Gastroesophageal sphincter (tissue), 4 donors: ENCODE measurements around the gene ADGB. TPM values are rescaled to one million over a fixed set of nuclear protein-coding genes. Genes with fewer than 3 reads are reported as not detected.
"Not testable (repeated sequence)": the region's sequence is repeated elsewhere in the genome, so short reads cannot be mapped to it uniquely, and the experiment has no call there.

Source experiments
- ATAC-seq: fragments of 150-250 bp; one replicate; pipeline ENCODE4 v1.9.1; 2016; ENCODE audit warnings: mild to moderate bottlenecking, moderate library complexity
- H3K27ac ChIP-seq, 4 donors: fragments of 200-600 bp; sonication (generic) in 3 of 4; 1 replicate in 3 of 4; 2 replicates in 1 of 4; pipeline ENCODE4 v1.5.1; 2016 to 2019
- H3K27me3 ChIP-seq: fragments of 200-600 bp; sonication (generic); one replicate; pipeline ENCODE4 v1.5.1; 2019
- H3K36me3 ChIP-seq, 2 donors: fragments of 200-600 bp; sonication (generic); one replicate each; pipeline ENCODE4 v1.5.1; 2019; ENCODE audit warnings: control low read depth in 1 of 2
- H3K4me1 ChIP-seq, 3 donors: fragments of 200-600 bp; sonication (generic); 1 replicate in 2 of 3; 2 replicates in 1 of 3; pipeline ENCODE4 v1.5.1; 2016 to 2019; ENCODE audit warnings: control low read depth in 2 of 3
- H3K4me3 ChIP-seq, 2 donors: fragments of 200-600 bp; sonication (generic); one replicate each; pipeline ENCODE4 v1.5.1; 2019; ENCODE audit warnings: mild to moderate bottlenecking in 1 of 2, moderate library complexity in 1 of 2
- H3K9me3 ChIP-seq, 3 donors: fragments of 200-600 bp; sonication (generic); one replicate each; pipeline ENCODE4 v1.5.1; 2017 to 2019; ENCODE audit warnings: control low read depth in 2 of 3
- EP300 ChIP-seq: sonication (generic); formaldehyde crosslinking; IDR thresholded peaks from one replicate; pipeline ENCODE4 v1.6.1; 2017; ENCODE audit warnings: antibody characterized with exemption, mild to moderate bottlenecking
- POLR2A ChIP-seq, 2 donors: fragments of 450-650 bp; IDR thresholded peaks; one replicate each; pipeline ENCODE4 v1.6.1; 2017; ENCODE audit warnings: antibody characterized with exemption in 2 of 2, mild to moderate bottlenecking in 2 of 2, moderate library complexity in 1 of 2
- POLR2AphosphoS5 ChIP-seq: sonication (generic); formaldehyde crosslinking; IDR thresholded peaks from one replicate; pipeline ENCODE4 v1.6.1; 2017; ENCODE audit warnings: antibody characterized with exemption
- WGBS, 2 donors: methylation state at CpG; one replicate each; pipeline ENCODE4 v1.1.5; 2018; ENCODE audit warnings: low coverage in 1 of 2; 5-methylcytosine and 5-hydroxymethylcytosine counted together
- total RNA-seq, 4 donors: library from RNA; depleted of rRNA; stranded (reverse); fragments of >200 nt; gene quantifications; one replicate each; pipeline ENCODE4 v1.1.0, GENCODE V29; 2016
- TF ChIP-seq, protein P1 (sequence below), 4 experiments: fragments of 200-600 bp in 2 of 4; fragments of 450-650 bp in 2 of 4; sonication (generic) in 1 of 4; IDR thresholded peaks; one replicate each; pipeline ENCODE4 v1.5.1; 2017 to 2019; ENCODE audit warnings: antibody characterized with exemption in 4 of 4, mild to moderate bottlenecking in 2 of 4, moderate library complexity in 2 of 4

The ADGB gene
- not detected for total RNA-seq

DNA sequence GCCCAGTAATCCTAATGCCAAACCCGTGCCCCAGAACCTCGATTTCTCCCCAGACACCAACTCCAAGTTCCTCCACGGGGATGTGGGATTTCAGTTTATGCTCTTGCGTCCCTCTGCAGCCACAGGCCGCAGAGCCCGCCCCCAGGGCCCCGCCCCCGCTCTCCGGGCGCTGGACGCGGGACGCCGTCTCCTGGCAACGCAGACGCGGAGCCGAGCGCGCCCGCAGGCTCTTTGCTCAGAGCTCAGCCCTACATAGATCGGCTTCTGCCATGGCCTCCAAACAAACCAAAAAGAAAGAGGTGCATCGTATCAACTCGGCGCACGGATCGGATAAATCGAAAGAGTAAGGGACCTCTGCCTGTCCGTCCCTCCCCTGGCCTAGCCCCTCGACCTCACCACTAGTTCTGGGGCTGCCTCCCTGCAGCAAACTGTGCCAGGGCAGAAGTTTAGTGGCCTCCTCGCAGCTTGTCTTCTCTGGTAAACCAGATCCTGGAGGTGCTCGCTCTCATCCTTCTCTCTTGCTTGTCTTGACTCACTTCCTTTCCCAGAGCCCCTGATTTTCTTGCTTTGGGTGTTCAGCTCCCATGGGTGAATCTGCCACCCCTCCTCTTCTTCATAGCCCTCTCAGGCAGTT is at the start of gene ADGB:
Gene ADGB (plus strand): TSS at position 201 of the 634 bp plus-strand sequence. CDS start 69 bp downstream, at position 270.
- Histone ChIP-seq H3K27me3 (no peaks in the 10 kb centered on the region), H3K4me3 (peak within 1 kb of the TSS in 1 of 2 donors; percentile 46), H3K27ac (no peak within 1 kb of the TSS), H3K9me3 (no peaks in the 10 kb centered on the region), H3K36me3 (no peaks in the 10 kb centered on the region), H3K4me1 (peaks cover 0 to 13% (median 0%) of the 10 kb centered on the region in 3 donors)
- TF ChIP-seq POLR2AphosphoS5: no peak
- TF ChIP-seq, protein P1, sequence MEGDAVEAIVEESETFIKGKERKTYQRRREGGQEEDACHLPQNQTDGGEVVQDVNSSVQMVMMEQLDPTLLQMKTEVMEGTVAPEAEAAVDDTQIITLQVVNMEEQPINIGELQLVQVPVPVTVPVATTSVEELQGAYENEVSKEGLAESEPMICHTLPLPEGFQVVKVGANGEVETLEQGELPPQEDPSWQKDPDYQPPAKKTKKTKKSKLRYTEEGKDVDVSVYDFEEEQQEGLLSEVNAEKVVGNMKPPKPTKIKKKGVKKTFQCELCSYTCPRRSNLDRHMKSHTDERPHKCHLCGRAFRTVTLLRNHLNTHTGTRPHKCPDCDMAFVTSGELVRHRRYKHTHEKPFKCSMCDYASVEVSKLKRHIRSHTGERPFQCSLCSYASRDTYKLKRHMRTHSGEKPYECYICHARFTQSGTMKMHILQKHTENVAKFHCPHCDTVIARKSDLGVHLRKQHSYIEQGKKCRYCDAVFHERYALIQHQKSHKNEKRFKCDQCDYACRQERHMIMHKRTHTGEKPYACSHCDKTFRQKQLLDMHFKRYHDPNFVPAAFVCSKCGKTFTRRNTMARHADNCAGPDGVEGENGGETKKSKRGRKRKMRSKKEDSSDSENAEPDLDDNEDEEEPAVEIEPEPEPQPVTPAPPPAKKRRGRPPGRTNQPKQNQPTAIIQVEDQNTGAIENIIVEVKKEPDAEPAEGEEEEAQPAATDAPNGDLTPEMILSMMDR (IDR thresholded peaks at IDR 0.05): no peak
- TF ChIP-seq POLR2A (IDR thresholded peaks at IDR 0.05): no peak
- no peak for TF ChIP-seq EP300
- peak; percentile 78 for ATAC-seq
- whole genome bisulfite sequencing, 2 donors: 0% methylated on average over 4 of the region's 32 CpGs; no CpG with 5 or more reads in 1 of the 2 donors

DNA sequence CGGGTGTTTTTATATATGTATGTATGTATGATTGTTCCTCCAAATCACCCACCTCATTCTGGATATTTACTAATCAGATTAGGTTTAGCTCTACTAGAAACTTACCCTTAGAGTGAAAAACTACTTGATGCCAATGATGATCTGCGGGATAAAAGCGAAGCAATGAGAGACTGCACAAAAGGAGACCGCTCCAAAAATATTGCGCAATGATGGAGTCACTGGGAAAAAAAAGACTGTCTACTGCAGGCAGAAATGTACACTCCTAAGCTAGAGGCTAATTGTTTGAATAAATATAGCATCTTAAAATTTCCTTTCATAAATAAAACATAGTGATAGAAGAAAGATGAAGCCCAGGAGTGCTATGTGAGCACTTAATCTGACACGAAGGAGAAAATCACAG is 47.9 kb upstream of the ADGB start:
- no peaks in the 10 kb centered on the region for H3K9me3 ChIP-seq
- no peak overlapping the region for H3K27ac ChIP-seq
- H3K36me3 ChIP-seq: peaks cover 3 to 58% of the 10 kb centered on the region in 2 donors
- peak; percentile 12 for TF ChIP-seq POLR2AphosphoS5
- TF ChIP-seq, protein P1 (IDR thresholded peaks at IDR 0.05): no peak
- TF ChIP-seq EP300: no peak
- no peak for TF ChIP-seq POLR2A (IDR thresholded peaks at IDR 0.05)
- ATAC-seq: peak; percentile 32
- 66 to 84% methylated on average over 5 to 6 of the region's 6 CpGs for WGBS, 2 donors
- H3K4me1 ChIP-seq: peaks cover 3 to 50% (median 9%) of the 10 kb centered on the region in 3 donors
- no peaks in the 10 kb centered on the region for H3K27me3 ChIP-seq
- H3K4me3 ChIP-seq: no peak overlapping the region

DNA sequence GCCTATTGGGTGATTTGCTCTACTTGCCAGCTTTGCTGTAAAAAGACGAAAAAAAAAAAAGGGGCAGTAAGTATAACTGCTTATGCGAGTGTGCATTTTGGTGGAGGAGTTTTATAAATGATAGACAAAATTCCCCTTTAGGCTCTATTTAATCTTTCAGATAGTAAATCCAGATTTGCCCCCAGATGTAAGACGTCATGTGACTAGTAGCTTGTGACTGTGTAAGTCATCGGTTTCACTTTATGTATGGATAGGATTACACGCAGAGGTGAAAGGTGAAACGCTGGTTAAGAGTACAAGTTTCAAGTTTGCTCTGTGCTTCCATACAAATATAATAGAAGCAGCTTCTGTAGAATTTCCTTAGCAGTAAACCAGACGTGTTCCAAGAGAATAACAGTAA is 47.2 kb upstream of the ADGB start:
- Histone ChIP-seq H3K27ac (no peak overlapping the region), H3K27me3 (no peaks in the 10 kb centered on the region), H3K9me3 (no peaks in the 10 kb centered on the region), H3K4me3 (no peak overlapping the region), H3K36me3 (peaks cover 3 to 58% of the 10 kb centered on the region in 2 donors), H3K4me1 (peaks cover 0 to 43% (median 7%) of the 10 kb centered on the region in 3 donors)
- TF ChIP-seq, protein P1 (IDR thresholded peaks at IDR 0.05): no peak
- no peak for TF ChIP-seq EP300
- no peak for ATAC-seq
- WGBS, 2 donors: 63 to 75% methylated on average over 4 to 5 of the region's 7 CpGs

DNA sequence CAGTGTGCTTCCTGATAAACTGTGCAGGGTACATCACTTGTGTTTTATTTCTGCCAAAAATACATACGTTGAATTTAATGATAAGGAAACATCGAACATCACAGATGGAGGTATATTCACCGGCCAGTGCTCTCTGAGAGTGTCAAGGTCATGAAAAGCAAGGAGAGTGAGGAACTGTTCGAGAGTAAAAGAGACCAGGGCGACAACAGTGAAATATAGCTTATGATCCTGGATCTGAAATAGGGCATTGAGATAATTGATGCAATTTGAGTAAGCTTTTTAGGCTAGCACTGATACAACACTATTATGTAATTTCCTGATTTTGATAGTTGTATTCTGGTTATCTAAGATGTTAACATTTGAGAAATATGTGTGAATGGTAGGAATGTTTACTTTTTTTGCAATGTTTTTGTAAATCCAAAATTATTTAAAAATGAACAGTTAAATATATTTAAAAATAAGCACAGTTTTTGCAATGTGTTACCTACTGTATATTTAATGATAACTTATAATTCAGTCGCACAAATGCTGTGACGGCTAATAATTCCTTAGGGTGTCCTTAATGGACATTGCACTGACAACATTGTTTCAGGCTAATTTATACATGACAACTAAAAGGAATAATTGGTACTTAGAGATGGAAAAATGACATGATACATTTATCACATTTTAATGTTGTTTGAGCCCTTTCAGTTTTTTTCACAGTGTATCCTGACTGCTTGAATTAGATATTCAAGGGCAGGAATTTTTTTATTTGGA is 45.2 kb upstream of the ADGB start:
- H3K4me3 ChIP-seq: no peak overlapping the region
- H3K36me3 ChIP-seq: peaks cover 3 to 58% of the 10 kb centered on the region in 2 donors
- TF ChIP-seq POLR2A (IDR thresholded peaks at IDR 0.05) (no peak), EP300 (no peak), POLR2AphosphoS5 (no peak)
- TF ChIP-seq, protein P1 (IDR thresholded peaks at IDR 0.05): no peak
- peaks cover 0 to 23% (median 7%) of the 10 kb centered on the region in 3 donors for H3K4me1 ChIP-seq
- no peak for ATAC-seq
- H3K27me3 ChIP-seq: no peaks in the 10 kb centered on the region
- WGBS, 2 donors: 80 to 88% methylated on average over 7 of the region's 7 CpGs
- no peaks in the 10 kb centered on the region for H3K9me3 ChIP-seq
- H3K27ac ChIP-seq: no peak overlapping the region

DNA sequence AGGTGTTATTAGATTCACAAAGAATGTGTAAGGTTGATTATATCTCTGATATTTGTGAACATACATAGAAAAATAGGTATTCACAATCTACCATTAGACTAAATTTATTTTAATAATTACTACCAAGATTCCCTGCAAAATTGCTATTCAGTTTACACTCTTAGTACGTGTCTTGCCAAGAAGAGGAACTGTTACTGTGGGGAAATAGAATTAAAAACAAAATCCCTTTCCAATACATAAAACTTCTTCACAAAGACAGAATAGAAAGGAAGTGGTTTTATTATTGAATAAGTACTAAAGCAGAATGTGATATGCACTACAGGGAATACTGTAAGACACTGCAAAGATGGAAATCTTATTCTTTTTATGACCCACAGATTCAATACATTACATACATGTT is 38.2 kb upstream of the ADGB start:
- Histone ChIP-seq H3K4me1 (no peaks in the 10 kb centered on the region), H3K4me3 (no peak overlapping the region), H3K36me3 (peaks cover 0 to 1% of the 10 kb centered on the region in 2 donors), H3K27me3 (no peaks in the 10 kb centered on the region), H3K27ac (no peak overlapping the region), H3K9me3 (no peaks in the 10 kb centered on the region)
- WGBS, 2 donors: 69 to 92% methylated on average over 1 of the region's 1 CpG
- ATAC-seq: no peak
- TF ChIP-seq POLR2AphosphoS5 (no peak), POLR2A (IDR thresholded peaks at IDR 0.05) (no peak), EP300 (no peak)
- TF ChIP-seq, protein P1 (IDR thresholded peaks at IDR 0.05): no peak

DNA sequence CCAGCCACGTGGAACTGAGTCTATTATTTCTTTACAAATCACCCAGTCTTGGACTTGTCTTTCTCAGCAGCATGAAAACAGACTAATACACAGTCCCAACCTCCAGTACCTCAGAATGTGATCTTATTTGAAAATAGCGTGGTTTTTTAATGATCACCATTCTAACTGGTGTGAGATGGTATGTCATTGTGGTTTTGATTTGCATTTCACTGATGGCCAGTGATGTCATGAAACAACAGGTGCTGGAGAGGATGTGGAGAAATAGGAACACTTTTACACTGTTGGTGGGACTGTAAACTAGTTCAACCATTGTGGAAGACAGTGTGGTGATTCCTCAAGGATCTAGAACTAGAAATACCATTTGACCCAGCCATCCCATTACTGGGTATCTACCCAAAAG is 32.1 kb upstream of the ADGB start:
- not testable (repeated sequence) for H3K36me3 ChIP-seq, H3K4me1 ChIP-seq, H3K27ac ChIP-seq, ATAC-seq, H3K4me3 ChIP-seq, H3K27me3 ChIP-seq
- peaks cover 0 to 10% (median 0%) of the 10 kb centered on the region in 3 donors for H3K9me3 ChIP-seq
- 69 to 71% methylated on average over 1 to 2 of the region's 2 CpGs for WGBS, 2 donors

DNA sequence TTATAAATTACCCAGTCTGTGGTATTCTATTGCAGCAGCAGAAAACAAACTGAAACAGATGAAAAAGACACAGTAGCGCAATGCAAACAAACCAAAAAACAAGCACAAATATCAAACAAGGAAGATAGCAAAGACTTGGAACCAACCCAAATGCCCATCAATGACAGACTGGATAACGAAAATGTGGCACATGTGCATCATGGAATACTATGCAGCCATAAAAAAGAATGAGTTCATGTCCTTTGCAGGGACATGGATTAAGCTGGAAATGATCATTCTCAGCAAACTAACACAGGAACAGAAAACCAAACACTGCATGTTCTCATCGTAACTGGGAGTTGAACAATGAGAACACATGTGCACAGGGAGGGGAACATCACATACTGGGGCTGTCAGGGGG is 30.2 kb upstream of the ADGB start:
- H3K27me3 ChIP-seq, H3K27ac ChIP-seq, H3K36me3 ChIP-seq, H3K4me3 ChIP-seq, H3K4me1 ChIP-seq, ATAC-seq: not testable (repeated sequence)
- peaks cover 0 to 10% (median 0%) of the 10 kb centered on the region in 3 donors for H3K9me3 ChIP-seq
- WGBS, 2 donors: 77% methylated on average over 3 of the region's 3 CpGs; no CpG with 5 or more reads in 1 of the 2 donors
